HUES6 (cell line): Measurements from ENCODE around the gene ZSCAN32.

Experiments used
- H3K27ac ChIP-seq: 2 replicates; pipeline ENCODE4 v1.7.0; 2013; ENCODE audit warnings: low read depth, mild to moderate bottlenecking, low read length, inconsistent platforms
- H3K27me3 ChIP-seq: 2 replicates; pipeline ENCODE4 v1.6.1; 2013; ENCODE audit warnings: low read length; ENCODE audit not compliant: control insufficient read depth, insufficient read depth
- H3K36me3 ChIP-seq: 2 replicates; pipeline ENCODE4 v1.6.1; 2013; ENCODE audit warnings: low read length; ENCODE audit not compliant: control insufficient read depth, insufficient read depth
- H3K4me1 ChIP-seq: 2 replicates; pipeline ENCODE4 v1.6.1; 2013; ENCODE audit warnings: low read length; ENCODE audit not compliant: control insufficient read depth, insufficient read depth
- H3K4me3 ChIP-seq: 2 replicates; pipeline ENCODE4 v1.5.1; 2013; ENCODE audit warnings: low read depth, low read length
- H3K9ac ChIP-seq: one replicate; pipeline ENCODE4 v1.6.1; 2013; ENCODE audit warnings: mild to moderate bottlenecking, low read length
- H3K9me3 ChIP-seq: 2 replicates; pipeline ENCODE4 v1.6.1; 2013; ENCODE audit warnings: low read depth, low read length; ENCODE audit not compliant: control insufficient read depth, insufficient read depth

The ZSCAN32 gene

GRCh38 chr16:3400779-3401688 is at the start of gene ZSCAN32, which contains the start of gene ZNF174:
Gene ZSCAN32, minus strand, starts transcription at chr16:3401004. Its CDS starts 3,447 bp downstream, at chr16:3397557.
Gene ZNF174, plus strand, starts transcription at chr16:3401215. Its CDS starts 790 bp downstream, at chr16:3402005.
- H3K9ac ChIP-seq: peak within 1 kb of the TSS; percentile 86
- peak within 1 kb of the TSS; percentile 98 for H3K4me3 ChIP-seq
- no peaks in the 10 kb centered on the region for H3K27me3 ChIP-seq
- H3K4me1 ChIP-seq: no peaks in the 10 kb centered on the region
- peaks cover 53% of the 10 kb centered on the region for H3K36me3 ChIP-seq
- peaks cover 31% of the 10 kb centered on the region for H3K9me3 ChIP-seq
- peak within 1 kb of the TSS; percentile 54; the same call in 1 of the 2 replicates for H3K27ac ChIP-seq

GRCh38 chr16:3444032-3444388 is 43.2 kb upstream of the ZSCAN32 start:
- no peaks in the 10 kb centered on the region for H3K27me3 ChIP-seq
- 0 out of 2 replicates have a peak, but pooled peaks cover 4% of the 10 kb centered on the region for H3K9me3 ChIP-seq
- H3K4me3 ChIP-seq: peak overlapping the region; percentile 80
- H3K27ac ChIP-seq: peak overlapping the region; percentile 32; the same call in 1 of the 2 replicates
- H3K36me3 ChIP-seq: peaks cover 22% of the 10 kb centered on the region
- no peaks in the 10 kb centered on the region for H3K4me1 ChIP-seq
- H3K9ac ChIP-seq: peak overlapping the region; percentile 83

GRCh38 chr16:3443108-3444031 is 42.6 kb upstream of the ZSCAN32 start, which contains the start of the genes NAA60 and ZNF597:
Gene NAA60, plus strand, starts transcription at chr16:3443680. Its CDS starts 32,548 bp downstream, at chr16:3476228.
Gene ZNF597, minus strand, starts transcription at chr16:3443504. Its CDS starts 351 bp downstream, at chr16:3443153.
- H3K4me1 ChIP-seq: no peaks in the 10 kb centered on the region
- H3K4me3 ChIP-seq: peak within 1 kb of the TSS; percentile 80
- H3K9me3 ChIP-seq: 0 out of 2 replicates have a peak, but pooled peaks cover 4% of the 10 kb centered on the region
- H3K36me3 ChIP-seq: peaks cover 18% of the 10 kb centered on the region
- H3K27ac ChIP-seq: peak within 1 kb of the TSS; percentile 32; the same call in 1 of the 2 replicates
- no peaks in the 10 kb centered on the region for H3K27me3 ChIP-seq
- peak within 1 kb of the TSS; percentile 83 for H3K9ac ChIP-seq

DNA sequence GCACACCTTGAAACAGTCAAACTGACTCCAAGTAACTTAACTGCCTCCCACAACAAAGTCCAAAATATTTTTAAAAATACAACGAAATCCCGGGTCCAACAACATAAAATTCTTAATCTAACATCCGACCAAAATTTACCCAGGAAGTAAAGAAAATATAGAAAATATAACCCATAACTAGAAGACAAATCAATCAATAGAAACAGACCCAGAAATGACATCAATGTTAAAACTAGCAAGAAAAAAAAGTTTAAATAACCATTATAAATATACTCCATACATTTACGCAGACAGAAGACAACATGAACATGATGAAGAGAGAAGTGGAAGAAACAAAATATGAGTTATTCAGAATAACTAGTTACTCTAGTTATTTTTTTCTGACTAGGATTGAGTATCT is 38.8 kb upstream of the ZSCAN32 start:
- H3K27ac ChIP-seq: no peak overlapping the region
- H3K4me3 ChIP-seq: no peak overlapping the region
- H3K9me3 ChIP-seq: 0 out of 2 replicates have a peak, but pooled peaks cover 4% of the 10 kb centered on the region
- H3K36me3 ChIP-seq: peaks cover 11% of the 10 kb centered on the region
- H3K4me1 ChIP-seq: no peaks in the 10 kb centered on the region
- H3K27me3 ChIP-seq: no peaks in the 10 kb centered on the region
- no peak overlapping the region for H3K9ac ChIP-seq

- no peaks in the 10 kb centered on the region for H3K9me3 ChIP-seq
- H3K27me3 ChIP-seq: no peaks in the 10 kb centered on the region
- no peak overlapping the region for H3K27ac ChIP-seq
- no peak overlapping the region for H3K4me3 ChIP-seq
- H3K36me3 ChIP-seq: peaks cover 4% of the 10 kb centered on the region; the same call in 1 of the 2 replicates
- H3K9ac ChIP-seq: no peak overlapping the region
- H3K4me1 ChIP-seq: no peaks in the 10 kb centered on the region
Observed at GRCh38 chr16:3434373-3434772, 33.6 kb upstream of the ZSCAN32 start.

DNA sequence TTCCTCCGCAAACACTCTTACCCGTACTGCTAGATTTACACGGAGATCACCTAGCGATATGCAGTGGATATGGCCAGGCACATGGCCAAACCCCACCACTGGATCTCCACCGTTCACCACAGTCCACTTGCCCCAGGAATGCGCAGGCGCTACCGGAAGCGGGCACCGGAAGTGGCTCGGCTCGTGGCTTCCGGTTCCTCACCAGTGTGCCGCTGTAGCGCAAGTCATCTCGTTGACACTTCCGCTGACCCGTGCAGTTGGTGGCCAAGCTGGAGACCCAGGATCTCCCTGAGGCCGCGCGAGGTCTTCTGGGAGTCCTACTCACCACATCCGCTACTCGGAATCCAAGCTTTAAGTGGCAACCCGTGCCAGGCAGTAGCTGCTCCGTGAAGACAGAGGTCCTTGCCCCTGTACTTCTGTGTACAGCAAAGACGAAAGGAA is 31.0 kb upstream of the ZSCAN32 start:
- Histone ChIP-seq H3K27ac (no peak overlapping the region), H3K4me3 (no peak overlapping the region), H3K36me3 (peaks cover 4% of the 10 kb centered on the region; the same call in 1 of the 2 replicates), H3K27me3 (no peaks in the 10 kb centered on the region), H3K4me1 (no peaks in the 10 kb centered on the region), H3K9me3 (no peaks in the 10 kb centered on the region), H3K9ac (no peak overlapping the region)

- H3K27ac ChIP-seq: no peak overlapping the region
- no peak overlapping the region for H3K4me3 ChIP-seq
- H3K9ac ChIP-seq: no peak overlapping the region
- no peaks in the 10 kb centered on the region for H3K4me1 ChIP-seq
- peaks cover 79% of the 10 kb centered on the region for H3K9me3 ChIP-seq
- H3K27me3 ChIP-seq: no peaks in the 10 kb centered on the region
- peaks cover 8% of the 10 kb centered on the region for H3K36me3 ChIP-seq
Observed at GRCh38 chr16:3413730-3414379, 13.1 kb upstream of the ZSCAN32 start.

- Histone ChIP-seq H3K4me1 (no peaks in the 10 kb centered on the region), H3K27ac (no peak overlapping the region), H3K27me3 (no peaks in the 10 kb centered on the region), H3K9ac (no peak overlapping the region), H3K9me3 (peaks cover 90% of the 10 kb centered on the region), H3K4me3 (no peak overlapping the region), H3K36me3 (peaks cover 58% of the 10 kb centered on the region)
Observed at GRCh38 chr16:3408561-3409197, 7.9 kb upstream of the ZSCAN32 start.

- Histone ChIP-seq H3K27me3 (no peaks in the 10 kb centered on the region), H3K36me3 (peaks cover 53% of the 10 kb centered on the region), H3K9me3 (peaks cover 39% of the 10 kb centered on the region), H3K9ac (peak overlapping the region; percentile 86), H3K4me3 (peak overlapping the region; percentile 98), H3K27ac (peak overlapping the region; percentile 51; the same call in 1 of the 2 replicates), H3K4me1 (no peaks in the 10 kb centered on the region)
Observed at GRCh38 chr16:3401719-3402397, 1.1 kb upstream of the ZSCAN32 start.
